ENCODE measurements around the gene PMAIP1. TPM values are rescaled to one million over a fixed set of nuclear protein-coding genes. Genes with fewer than 3 reads are reported as not detected.

Gene PMAIP1
- 2.2 and 4.4 TPM in 2 replicates for total RNA-seq

GRCh38 chr18:59899298-59900221 lies at the start of gene PMAIP1:
PMAIP1 (plus strand) TSS chr18:59899996; CDS start chr18:59900178, 182 bp downstream.

Other genes with a start within 250 kb of the PMAIP1 start
- gene CCBE1, start 202.6 kb upstream of the PMAIP1 start, total RNA-seq = 30.1 and 39.9 TPM in 2 replicates

Measured in cardiac atrium fibroblast (primary cell).